ENCODE data around the gene DPP4.
"Not testable (repeated sequence)": the region's sequence is repeated elsewhere in the genome, so short reads cannot be mapped to it uniquely, and the experiment has no call there.

DPP4 gene

GRCh38 chr2:162056796-162057399 is 17.1 kb downstream of the DPP4 start:
- FAIRE-seq = no peak

- FAIRE-seq = no peak
These were observed 20.2 kb downstream of the DPP4 start for GRCh38 chr2:162053808-162054155.

- FAIRE-seq = no peak
These were observed 20.8 kb downstream of the DPP4 start for GRCh38 chr2:162053066-162053807.

GRCh38 chr2:162050513-162050961 is 23.5 kb downstream of the DPP4 start:
- no peak for FAIRE-seq

GRCh38 chr2:162049089-162049488 is 24.9 kb downstream of the DPP4 start:
- not testable (repeated sequence) for FAIRE-seq

GRCh38 chr2:162044586-162044985 is 29.4 kb downstream of the DPP4 start:
- FAIRE-seq = no peak

- no peak for FAIRE-seq
These were observed 30.9 kb downstream of the DPP4 start for GRCh38 chr2:162043132-162043531.

- FAIRE-seq = no peak
These were observed 32.5 kb downstream of the DPP4 start for GRCh38 chr2:162041485-162041884.

- FAIRE-seq = no peak
These were observed 35.3 kb downstream of the DPP4 start for GRCh38 chr2:162038725-162039124.

- no peak for FAIRE-seq
These were observed 36.1 kb downstream of the DPP4 start for GRCh38 chr2:162037886-162038285.

GRCh38 chr2:162037028-162037795 is 36.8 kb downstream of the DPP4 start:
- peak; percentile 58 for FAIRE-seq

- FAIRE-seq = no peak
These were observed 38.0 kb downstream of the DPP4 start for GRCh38 chr2:162035981-162036380.

GRCh38 chr2:162030363-162031190 is 43.4 kb downstream of the DPP4 start:
- no peak for FAIRE-seq

GRCh38 chr2:162029287-162029901 is 44.6 kb downstream of the DPP4 start:
- no peak for FAIRE-seq

- FAIRE-seq = no peak
These were observed 45.5 kb downstream of the DPP4 start for GRCh38 chr2:162028511-162028910.

- FAIRE-seq = no peak
These were observed 48.7 kb downstream of the DPP4 start for GRCh38 chr2:162025121-162025911.

- no peak for FAIRE-seq
These were observed 51.6 kb downstream of the DPP4 start for GRCh38 chr2:162022290-162022945.

- no peak for FAIRE-seq
These were observed 52.4 kb downstream of the DPP4 start for GRCh38 chr2:162021516-162022058.

- no peak for FAIRE-seq
These were observed 55.5 kb downstream of the DPP4 start for GRCh38 chr2:162018530-162018929.

- FAIRE-seq = no peak
These were observed 56.8 kb downstream of the DPP4 start for GRCh38 chr2:162017233-162017632.

GRCh38 chr2:162016080-162016479 is 57.9 kb downstream of the DPP4 start:
- FAIRE-seq = no peak
